ENCODE data around the gene EIF2B4. TPM values are rescaled to one million over a fixed set of nuclear protein-coding genes. Genes with fewer than 3 reads are reported as not detected.

The EIF2B4 gene
- total RNA-seq: 10 to 100 TPM; 34.2 to 51.5 (median 43.2) TPM
- 100 to 1,000 TPM in 2 of 3 donors, 10 to 100 TPM in 1; 55.3 to 165 (median 131) TPM for polyA plus RNA-seq
- long read RNA-seq, donor 1, transcript EIF2B4-209 (2 exons, 607 nt): major isoform, 7 of 174 reads
- long read RNA-seq, donor 1, partial matches to known transcripts: 161 of 174 reads
- long read RNA-seq, donor 1, other reads (novel, unspliced or antisense): 0 of 174 reads
- long read RNA-seq, donor 2, transcript EIF2B4-209 (2 exons, 607 nt): major isoform, 7 of 12 reads
- long read RNA-seq, donor 2, partial matches to known transcripts: 0 of 12 reads
- long read RNA-seq, donor 2, other reads (novel, unspliced or antisense): 0 of 12 reads
- long read RNA-seq, donor 3, partial matches to known transcripts: 0 of 9 reads
- long read RNA-seq, donor 3, other reads (novel, unspliced or antisense): 0 of 9 reads
- long read RNA-seq, donor 4, transcript EIF2B4-205 (13 exons, 1,608 nt): minor isoform, 8 of 39 reads
- long read RNA-seq, donor 4, transcript EIF2B4-201 (13 exons, 1,792 nt): major isoform, 17 of 39 reads
- long read RNA-seq, donor 4, partial matches to known transcripts: 1 of 39 reads
- long read RNA-seq, donor 4, other reads (novel, unspliced or antisense): 12 of 39 reads
- long read RNA-seq, donor 5, transcript EIF2B4-205 (13 exons, 1,608 nt): minor isoform, 27 of 105 reads
- long read RNA-seq, donor 5, transcript EIF2B4-201 (13 exons, 1,792 nt): major isoform, 44 of 105 reads
- long read RNA-seq, donor 5, partial matches to known transcripts: 7 of 105 reads
- long read RNA-seq, donor 5, other reads (novel, unspliced or antisense): 16 of 105 reads
- long read RNA-seq, donor 6, transcript EIF2B4-201 (13 exons, 1,792 nt): major isoform, 24 of 38 reads
- long read RNA-seq, donor 6, transcript EIF2B4-205 (13 exons, 1,608 nt): minor isoform, 7 of 38 reads
- long read RNA-seq, donor 6, partial matches to known transcripts: 1 of 38 reads
- long read RNA-seq, donor 6, other reads (novel, unspliced or antisense): 5 of 38 reads
- long read RNA-seq, donor 7, partial matches to known transcripts: 0 of 4 reads
- long read RNA-seq, donor 7, other reads (novel, unspliced or antisense): 0 of 4 reads
- long read RNA-seq, donor 8, transcript EIF2B4-209 (2 exons, 607 nt): major isoform, 7 of 14 reads
- long read RNA-seq, donor 8, partial matches to known transcripts: 0 of 14 reads
- long read RNA-seq, donor 8, other reads (novel, unspliced or antisense): 0 of 14 reads
- long read RNA-seq, donor 9, transcript EIF2B4-209 (2 exons, 607 nt): major isoform, 6 of 11 reads
- long read RNA-seq, donor 9, partial matches to known transcripts: 0 of 11 reads
- long read RNA-seq, donor 9, other reads (novel, unspliced or antisense): 0 of 11 reads
- long read RNA-seq, donor 10, full-length matches to known transcripts: 5 of 5 reads
- long read RNA-seq, donor 10, partial matches to known transcripts: 0 of 5 reads
- long read RNA-seq, donor 10, other reads (novel, unspliced or antisense): 0 of 5 reads

DNA sequence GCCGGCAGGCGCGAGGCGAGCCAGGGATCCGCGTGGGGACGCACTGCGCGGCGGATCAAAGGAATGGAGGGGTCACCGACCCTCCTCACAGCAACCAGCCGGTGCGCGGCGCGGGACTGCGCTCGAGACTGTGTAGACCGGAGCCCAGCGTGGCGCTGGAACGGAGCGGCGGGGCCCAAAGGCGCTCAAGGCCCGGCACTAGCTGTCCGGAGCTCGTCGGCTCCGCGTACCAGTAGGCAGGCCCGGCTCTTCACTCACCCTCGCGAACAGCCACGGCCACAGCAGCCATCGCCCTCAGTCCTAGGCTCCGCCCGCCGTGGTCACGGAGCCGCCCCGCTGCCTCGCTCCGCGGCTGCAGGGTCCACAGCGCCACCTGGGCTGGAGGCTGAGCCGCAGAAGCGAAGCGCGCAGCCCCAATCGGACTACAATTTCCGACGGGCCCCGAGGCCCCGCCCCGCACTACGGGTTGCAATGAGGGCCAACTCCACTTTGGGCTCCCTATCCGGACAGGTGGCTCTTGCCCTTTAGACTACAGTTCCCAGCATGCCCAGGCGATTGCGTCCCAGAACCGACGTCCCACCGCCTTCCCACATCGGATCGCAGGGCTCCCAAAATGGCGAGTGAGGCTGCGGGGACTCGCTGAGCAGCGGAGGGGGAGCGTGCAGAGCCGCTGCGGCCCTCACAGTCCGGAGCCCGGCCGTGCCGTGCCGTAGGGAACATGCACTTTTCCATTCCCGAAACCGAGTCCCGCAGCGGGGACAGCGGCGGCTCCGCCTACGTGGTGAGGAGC, at the start of gene EIF2B4, which contains the start of gene SNX17:
Gene EIF2B4 (minus strand): TSS at position 313 of the 790 bp plus-strand sequence. CDS start 24 bp downstream, at position 289.
Gene SNX17 (plus strand): TSS at position 591 of the 790 bp plus-strand sequence. CDS start 128 bp downstream, at position 719.
- peaks cover 0 to 62% of the 10 kb centered on the region in 2 donors for H3K36me3 ChIP-seq (replicated peaks in 1 of 2)
- TF ChIP-seq POLR2A (IDR thresholded peaks at IDR 0.05): peak; percentile 81 to 91
- TF ChIP-seq, protein P1, sequence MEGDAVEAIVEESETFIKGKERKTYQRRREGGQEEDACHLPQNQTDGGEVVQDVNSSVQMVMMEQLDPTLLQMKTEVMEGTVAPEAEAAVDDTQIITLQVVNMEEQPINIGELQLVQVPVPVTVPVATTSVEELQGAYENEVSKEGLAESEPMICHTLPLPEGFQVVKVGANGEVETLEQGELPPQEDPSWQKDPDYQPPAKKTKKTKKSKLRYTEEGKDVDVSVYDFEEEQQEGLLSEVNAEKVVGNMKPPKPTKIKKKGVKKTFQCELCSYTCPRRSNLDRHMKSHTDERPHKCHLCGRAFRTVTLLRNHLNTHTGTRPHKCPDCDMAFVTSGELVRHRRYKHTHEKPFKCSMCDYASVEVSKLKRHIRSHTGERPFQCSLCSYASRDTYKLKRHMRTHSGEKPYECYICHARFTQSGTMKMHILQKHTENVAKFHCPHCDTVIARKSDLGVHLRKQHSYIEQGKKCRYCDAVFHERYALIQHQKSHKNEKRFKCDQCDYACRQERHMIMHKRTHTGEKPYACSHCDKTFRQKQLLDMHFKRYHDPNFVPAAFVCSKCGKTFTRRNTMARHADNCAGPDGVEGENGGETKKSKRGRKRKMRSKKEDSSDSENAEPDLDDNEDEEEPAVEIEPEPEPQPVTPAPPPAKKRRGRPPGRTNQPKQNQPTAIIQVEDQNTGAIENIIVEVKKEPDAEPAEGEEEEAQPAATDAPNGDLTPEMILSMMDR (IDR thresholded peaks at IDR 0.05): peak; percentile 40 to 78 (median 62)
- 0% methylated on average over 50 to 85 of the region's 85 CpGs; no CpG with 5 or more reads in 1 of the 4 donors for WGBS, 4 donors
- peak within 1 kb of the TSS; percentile 70 to 98 (median 96) for H3K27ac ChIP-seq
- peaks cover 17 to 33% of the 10 kb centered on the region in 2 donors for H3K4me1 ChIP-seq (replicated peaks in 1 of 2)
- peak within 1 kb of the TSS; percentile 73 to 95 (median 87) for H3K4me3 ChIP-seq
- peak; percentile 99 to 100 (median 99) for DNase-seq
- no peaks in the 10 kb centered on the region for H3K9me3 ChIP-seq (replicated peaks in 1 of 3)
- no peaks in the 10 kb centered on the region for H3K27me3 ChIP-seq
- intact Hi-C loops (cut with DNase I): no loop called here

- no peaks in the 10 kb centered on the region for H3K9me3 ChIP-seq (replicated peaks in 1 of 3)
- no peak for TF ChIP-seq POLR2A (IDR thresholded peaks at IDR 0.05)
- TF ChIP-seq, protein P1 (IDR thresholded peaks at IDR 0.05): no peak
- H3K27me3 ChIP-seq: no peaks in the 10 kb centered on the region
- H3K27ac ChIP-seq: no peak overlapping the region
- WGBS, 4 donors: 90 to 94% (median 93%) methylated on average over 6 of the region's 6 CpGs
- H3K4me1 ChIP-seq (replicated peaks in 1 of 2): no peaks in the 10 kb centered on the region
- no peak for DNase-seq
- intact Hi-C loops (cut with DNase I): no loop called here
- no peaks in the 10 kb centered on the region for H3K36me3 ChIP-seq (replicated peaks in 1 of 2)
- no peak overlapping the region for H3K4me3 ChIP-seq
Observed at GRCh38 chr2:27416151-27416550, 46.0 kb upstream of the EIF2B4 start.

GRCh38 chr2:27412419-27413152, 42.4 kb upstream of the EIF2B4 start:
- H3K27ac ChIP-seq: no peak overlapping the region
- DNase-seq: no peak
- TF ChIP-seq, protein P1 (IDR thresholded peaks at IDR 0.05): no peak
- H3K9me3 ChIP-seq (replicated peaks in 1 of 3): no peaks in the 10 kb centered on the region
- 73 to 86% (median 79%) methylated on average over 9 of the region's 9 CpGs for WGBS, 4 donors
- H3K4me3 ChIP-seq: no peak overlapping the region
- no peaks in the 10 kb centered on the region for H3K36me3 ChIP-seq (replicated peaks in 1 of 2)
- intact Hi-C loops (cut with DNase I): no loop called here
- no peaks in the 10 kb centered on the region for H3K27me3 ChIP-seq
- peaks cover 10 to 17% of the 10 kb centered on the region in 2 donors for H3K4me1 ChIP-seq (replicated peaks in 1 of 2)
